T-helper 22 cell (primary cell): ENCODE results near the gene NRAP.

Source experiments
- DNase-seq: peaks from one replicate; pipeline ENCODE4 v3.0.0-alpha.2; 2020; ENCODE audit warnings: low read depth

The NRAP gene

GRCh38 chr10:113631684-113632367 is 32.0 kb downstream of the NRAP start:
- DNase-seq, result no peak

GRCh38 chr10:113630929-113631533 is 32.8 kb downstream of the NRAP start:
- DNase-seq, result no peak

GRCh38 chr10:113628607-113629153 is 35.2 kb downstream of the NRAP start:
- DNase-seq, result no peak

GRCh38 chr10:113627836-113628235 is 36.0 kb downstream of the NRAP start:
- no peak for DNase-seq

GRCh38 chr10:113626809-113627355 is 37.0 kb downstream of the NRAP start:
- DNase-seq, result no peak

- no peak for DNase-seq
These were observed 38.2 kb downstream of the NRAP start for GRCh38 chr10:113625461-113626186.

- DNase-seq, result no peak
These were observed 41.0 kb downstream of the NRAP start for GRCh38 chr10:113622831-113623230.

GRCh38 chr10:113621799-113622198 is 42.0 kb downstream of the NRAP start:
- DNase-seq, result no peak

- no peak for DNase-seq
These were observed 42.9 kb downstream of the NRAP start for GRCh38 chr10:113620936-113621335.

- DNase-seq, result no peak
These were observed 43.3 kb downstream of the NRAP start for GRCh38 chr10:113620511-113620910.

- DNase-seq, result no peak
These were observed 44.4 kb downstream of the NRAP start for GRCh38 chr10:113619401-113619800.

GRCh38 chr10:113618338-113618737 is 45.5 kb downstream of the NRAP start:
- DNase-seq, result no peak

GRCh38 chr10:113617086-113617485 is 46.8 kb downstream of the NRAP start:
- DNase-seq, result no peak

GRCh38 chr10:113616244-113617074 is 47.4 kb downstream of the NRAP start:
- no peak for DNase-seq

GRCh38 chr10:113613977-113614690 is 49.7 kb downstream of the NRAP start:
- DNase-seq, result no peak

GRCh38 chr10:113613427-113613826 is 50.4 kb downstream of the NRAP start:
- no peak for DNase-seq

- no peak for DNase-seq
These were observed 51.7 kb downstream of the NRAP start for GRCh38 chr10:113612154-113612553.

GRCh38 chr10:113610631-113611601 is 52.9 kb downstream of the NRAP start:
- DNase-seq, result no peak

- DNase-seq, result no peak
These were observed 54.1 kb downstream of the NRAP start for GRCh38 chr10:113609704-113610108.
